IPS-18a (cell line): ENCODE measurements around the gene RUNX3.

Experiments
- H3K27ac ChIP-seq: one replicate; pipeline ENCODE4 v1.5.1; 2013; ENCODE audit warnings: low read length
- H3K27me3 ChIP-seq: one replicate; pipeline ENCODE4 v1.6.1; 2013; ENCODE audit warnings: mild to moderate bottlenecking, low read length; ENCODE audit not compliant: control insufficient read depth, insufficient read depth
- H3K36me3 ChIP-seq: one replicate; pipeline ENCODE4 v1.6.1; 2013; ENCODE audit warnings: low read depth, low read length; ENCODE audit not compliant: control insufficient read depth
- H3K4me1 ChIP-seq: one replicate; pipeline ENCODE4 v1.6.1; 2013; ENCODE audit warnings: low read depth, low read length; ENCODE audit not compliant: control insufficient read depth
- H3K4me3 ChIP-seq: one replicate; pipeline ENCODE4 v1.5.1; 2013; ENCODE audit warnings: low read length
- H3K9ac ChIP-seq: one replicate; pipeline ENCODE4 v1.6.1; 2013; ENCODE audit warnings: mild to moderate bottlenecking, low read length, moderate library complexity
- H3K9me3 ChIP-seq: one replicate; pipeline ENCODE4 v1.6.1; 2013; ENCODE audit warnings: low read depth, low read length; ENCODE audit not compliant: control insufficient read depth

Gene RUNX3

GRCh38 chr1:24940231-24940630 lies 10.2 kb upstream of the RUNX3 start:
- H3K9me3 ChIP-seq = no peaks in the 10 kb centered on the region
- no peak overlapping the region for H3K9ac ChIP-seq
- H3K27ac ChIP-seq = no peak overlapping the region
- H3K4me1 ChIP-seq = no peaks in the 10 kb centered on the region
- H3K27me3 ChIP-seq = peaks cover 13% of the 10 kb centered on the region
- no peak overlapping the region for H3K4me3 ChIP-seq
- H3K36me3 ChIP-seq = no peaks in the 10 kb centered on the region

GRCh38 chr1:24939675-24940193 lies 9.7 kb upstream of the RUNX3 start:
- H3K36me3 ChIP-seq = no peaks in the 10 kb centered on the region
- H3K4me3 ChIP-seq = no peak overlapping the region
- H3K9ac ChIP-seq = no peak overlapping the region
- no peaks in the 10 kb centered on the region for H3K9me3 ChIP-seq
- no peak overlapping the region for H3K27ac ChIP-seq
- peaks cover 18% of the 10 kb centered on the region for H3K27me3 ChIP-seq
- no peaks in the 10 kb centered on the region for H3K4me1 ChIP-seq

- Histone ChIP-seq H3K36me3 (no peaks in the 10 kb centered on the region), H3K4me3 (no peak overlapping the region), H3K27ac (no peak overlapping the region), H3K9ac (no peak overlapping the region), H3K27me3 (peaks cover 24% of the 10 kb centered on the region), H3K4me1 (no peaks in the 10 kb centered on the region), H3K9me3 (no peaks in the 10 kb centered on the region)
These were observed 9.1 kb upstream of the RUNX3 start for GRCh38 chr1:24939040-24939674.

DNA sequence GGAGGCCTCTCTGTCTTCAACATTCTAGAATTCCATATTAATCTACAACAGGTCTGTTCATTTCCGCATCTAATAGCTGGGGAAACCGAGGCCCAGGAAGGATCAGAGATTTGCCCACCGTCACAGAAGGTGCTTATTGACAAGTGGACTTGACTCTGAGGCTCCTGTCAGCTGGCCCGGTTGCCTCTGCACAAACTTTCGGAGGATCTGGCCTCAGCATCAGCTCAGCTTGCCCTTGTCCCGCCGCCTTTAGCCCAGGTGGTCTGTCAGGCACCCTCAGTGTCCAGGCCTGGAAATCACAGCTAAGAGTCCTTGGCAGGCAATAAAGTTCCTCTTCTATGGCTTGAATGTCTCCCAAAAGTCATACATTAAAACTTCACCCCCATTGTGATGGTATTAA lies 8.2 kb upstream of the RUNX3 start:
- Histone ChIP-seq H3K9me3 (no peaks in the 10 kb centered on the region), H3K36me3 (no peaks in the 10 kb centered on the region), H3K4me3 (no peak overlapping the region), H3K27me3 (peaks cover 32% of the 10 kb centered on the region), H3K27ac (no peak overlapping the region), H3K9ac (no peak overlapping the region), H3K4me1 (peaks cover 3% of the 10 kb centered on the region)

GRCh38 chr1:24936684-24937083 lies 6.6 kb upstream of the RUNX3 start:
- no peak overlapping the region for H3K9ac ChIP-seq
- peaks cover 8% of the 10 kb centered on the region for H3K4me1 ChIP-seq

GRCh38 chr1:24935615-24936484 lies 5.8 kb upstream of the RUNX3 start:
- Histone ChIP-seq H3K9me3 (no peaks in the 10 kb centered on the region), H3K4me3 (no peak overlapping the region), H3K9ac (no peak overlapping the region), H3K27ac (no peak overlapping the region), H3K36me3 (no peaks in the 10 kb centered on the region), H3K4me1 (peaks cover 14% of the 10 kb centered on the region), H3K27me3 (peaks cover 57% of the 10 kb centered on the region)

More at GRCh38 chr1:24936684-24937083, 6.6 kb upstream of the RUNX3 start:
- Histone ChIP-seq H3K27ac (no peak overlapping the region), H3K36me3 (no peaks in the 10 kb centered on the region), H3K4me3 (no peak overlapping the region), H3K9me3 (no peaks in the 10 kb centered on the region), H3K27me3 (peaks cover 48% of the 10 kb centered on the region)

- no peaks in the 10 kb centered on the region for H3K36me3 ChIP-seq
- peaks cover 64% of the 10 kb centered on the region for H3K27me3 ChIP-seq
- H3K4me3 ChIP-seq = no peak overlapping the region
- no peak overlapping the region for H3K9ac ChIP-seq
- peaks cover 17% of the 10 kb centered on the region for H3K4me1 ChIP-seq
- H3K27ac ChIP-seq = no peak overlapping the region
- no peaks in the 10 kb centered on the region for H3K9me3 ChIP-seq
These were observed 5.1 kb upstream of the RUNX3 start for GRCh38 chr1:24935196-24935526.

GRCh38 chr1:24934310-24935195 lies 4.5 kb upstream of the RUNX3 start:
- H3K9ac ChIP-seq = no peak overlapping the region
- H3K9me3 ChIP-seq = no peaks in the 10 kb centered on the region
- H3K27me3 ChIP-seq = peaks cover 66% of the 10 kb centered on the region
- H3K4me3 ChIP-seq = peak overlapping the region; percentile 14
- no peak overlapping the region for H3K27ac ChIP-seq
- peaks cover 17% of the 10 kb centered on the region for H3K4me1 ChIP-seq
- no peaks in the 10 kb centered on the region for H3K36me3 ChIP-seq

- Histone ChIP-seq H3K36me3 (no peaks in the 10 kb centered on the region), H3K4me1 (peaks cover 18% of the 10 kb centered on the region), H3K27me3 (peaks cover 77% of the 10 kb centered on the region), H3K9ac (no peak overlapping the region), H3K9me3 (no peaks in the 10 kb centered on the region), H3K27ac (no peak overlapping the region), H3K4me3 (no peak overlapping the region)
These were observed 3.4 kb upstream of the RUNX3 start for GRCh38 chr1:24933468-24933867.

GRCh38 chr1:24932725-24933294 lies 2.7 kb upstream of the RUNX3 start:
- Histone ChIP-seq H3K9me3 (no peaks in the 10 kb centered on the region), H3K4me3 (peak overlapping the region; percentile 20), H3K4me1 (peaks cover 25% of the 10 kb centered on the region), H3K27me3 (peaks cover 83% of the 10 kb centered on the region), H3K36me3 (no peaks in the 10 kb centered on the region), H3K27ac (no peak overlapping the region), H3K9ac (no peak overlapping the region)

DNA sequence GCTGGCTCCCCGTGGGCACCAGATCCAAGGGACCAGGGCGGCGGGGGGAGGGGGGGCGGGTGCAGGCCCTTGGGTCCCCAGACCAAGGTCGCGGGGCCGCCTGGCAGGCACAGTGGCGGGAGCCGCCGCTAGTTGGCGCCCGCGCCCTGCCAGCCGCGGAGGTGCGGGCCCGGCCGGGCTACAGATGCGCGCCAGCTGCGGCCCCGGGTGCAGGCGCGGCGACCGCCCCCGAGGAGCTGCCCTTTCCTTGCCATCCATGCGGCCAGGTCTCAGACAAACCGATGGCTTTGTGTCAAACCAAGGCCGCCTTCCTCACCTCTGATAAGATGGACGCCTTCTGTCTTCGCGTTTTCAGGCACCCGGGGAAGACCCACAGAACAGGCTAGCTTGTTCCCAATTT lies 2.2 kb upstream of the RUNX3 start:
- peaks cover 89% of the 10 kb centered on the region for H3K27me3 ChIP-seq
- H3K4me1 ChIP-seq = peaks cover 30% of the 10 kb centered on the region
- no peak overlapping the region for H3K27ac ChIP-seq
- no peaks in the 10 kb centered on the region for H3K9me3 ChIP-seq
- no peaks in the 10 kb centered on the region for H3K36me3 ChIP-seq
- no peak overlapping the region for H3K9ac ChIP-seq
- peak overlapping the region; percentile 20 for H3K4me3 ChIP-seq
